IMR-90 (cell line): ENCODE data around the gene CRYBG2. TPM values are rescaled to one million over a fixed set of nuclear protein-coding genes. Genes with fewer than 3 reads are reported as not detected.

Source experiments
- ATAC-seq: fragments of 200-7000 bp; cut with Tn5 transposase; 2 replicates; pipeline ENCODE4 v1.9.1; 2020; ENCODE audit warnings: low read depth, mild to moderate bottlenecking, moderate library complexity
- BruUV-seq: library from RNA; stranded (reverse); fragments of 400-500 nt; replicated peaks from 2 replicates; lab custom pipeline; 2021; lab: Mats Ljungman, UMichigan
- CTCF ChIA-PET: fragments of 300-600 bp; formaldehyde crosslinking; extraction: SDS; loops from one replicate; lab custom pipeline; 2021; ENCODE audit warnings: antibody characterized with exemption; lab: Yijun Ruan, JAX
- POLR2A ChIA-PET: fragments of 300-600 bp; sonication (Branson Sonifier 250); formaldehyde crosslinking; loops from one replicate; lab custom pipeline; 2022; ENCODE audit warnings: antibody characterized with exemption; ENCODE audit not compliant: unreplicated experiment; lab: Charles Lee
- DNase-seq: peaks from one replicate; pipeline ENCODE4 v3.0.0; 2013
- H2AFZ ChIP-seq: replicated peaks from 2 replicates; pipeline ENCODE3; 2013; ENCODE audit warnings: low read length, mild to moderate bottlenecking; ENCODE audit not compliant: poor library complexity
- H2AK5ac ChIP-seq: 2 replicates; pipeline ENCODE4 v1.6.1; 2013; ENCODE audit warnings: low read depth, low read length, inconsistent platforms
- H2AK9ac ChIP-seq: replicated peaks from 2 replicates; pipeline ENCODE3; 2013; ENCODE audit warnings: mild to moderate bottlenecking, low read depth, low read length, moderate library complexity; ENCODE audit not compliant: poor library complexity
- H2BK120ac ChIP-seq: 2 replicates; pipeline ENCODE4 v1.6.1; 2013; ENCODE audit warnings: low read depth, low read length, inconsistent platforms
- H2BK15ac ChIP-seq: 3 replicates; pipeline ENCODE4 v1.6.1; 2013; ENCODE audit warnings: low read depth, low read length, inconsistent platforms
- H2BK20ac ChIP-seq: 2 replicates; pipeline ENCODE4 v1.6.1; 2013; ENCODE audit warnings: low read depth, mild to moderate bottlenecking, inconsistent platforms, low read length, moderate library complexity
- H2BK5ac ChIP-seq: 2 replicates; pipeline ENCODE4 v1.6.1; 2013; ENCODE audit warnings: mild to moderate bottlenecking, low read depth, low read length, inconsistent platforms; ENCODE audit not compliant: poor library complexity, severe bottlenecking
- H3K14ac ChIP-seq: replicated peaks from 2 replicates; pipeline ENCODE4 v1.6.1; 2013; ENCODE audit warnings: low read depth, low read length, inconsistent platforms
- H3K18ac ChIP-seq: 2 replicates; pipeline ENCODE4 v1.6.1; 2013; ENCODE audit warnings: low read depth, low read length, control low read depth
- H3K23ac ChIP-seq: 2 replicates; pipeline ENCODE4 v1.6.1; 2013; ENCODE audit warnings: low read depth, low read length, inconsistent platforms
- H3K27ac ChIP-seq: 2 replicates; pipeline ENCODE4 v1.5.1; 2013; ENCODE audit warnings: mild to moderate bottlenecking, control low read depth, low read length; ENCODE audit not compliant: insufficient read depth
- H3K27me3 ChIP-seq: 2 replicates; pipeline ENCODE4 v1.6.1; 2013; ENCODE audit warnings: low read length; ENCODE audit not compliant: control insufficient read depth, insufficient read depth
- H3K36me3 ChIP-seq: 2 replicates; pipeline ENCODE4 v1.6.1; 2013; ENCODE audit warnings: low read length, mixed read lengths; ENCODE audit not compliant: control insufficient read depth, insufficient read depth
- H3K4ac ChIP-seq: 2 replicates; pipeline ENCODE4 v1.6.1; 2013; ENCODE audit warnings: low read depth, low read length, inconsistent platforms
- H3K4me1 ChIP-seq: 2 replicates; pipeline ENCODE4 v1.6.1; 2013; ENCODE audit warnings: low read length, mixed read lengths; ENCODE audit not compliant: control insufficient read depth, insufficient read depth
- H3K4me2 ChIP-seq: 2 replicates; pipeline ENCODE4 v1.6.1; 2013; ENCODE audit warnings: low read depth, mild to moderate bottlenecking, control low read depth, low read length, moderate library complexity
- H3K4me3 ChIP-seq: 2 replicates; pipeline ENCODE4 v1.5.1; 2013; ENCODE audit warnings: low read depth, mild to moderate bottlenecking, control low read depth, low read length, moderate library complexity; ENCODE audit not compliant: insufficient read depth
- H3K56ac ChIP-seq: 2 replicates; pipeline ENCODE4 v1.6.1; 2013; ENCODE audit warnings: low read length, inconsistent platforms; ENCODE audit not compliant: insufficient read depth; ENCODE audit errors: extremely low read depth
- H3K79me1 ChIP-seq, 2 experiments: 2 replicates each; pipeline ENCODE4 v1.6.1; 2013; ENCODE audit warnings: low read length in 2 of 2, inconsistent platforms in 1 of 2, low read depth in 1 of 2
- H3K9ac ChIP-seq: 2 replicates; pipeline ENCODE4 v1.6.1; 2013; ENCODE audit warnings: low read depth, low read length, control low read depth
- H3K9me1 ChIP-seq: 2 replicates; pipeline ENCODE4 v1.6.1; 2013; ENCODE audit warnings: low read length, inconsistent platforms; ENCODE audit not compliant: insufficient read depth
- H3K9me3 ChIP-seq: 2 replicates; pipeline ENCODE4 v1.6.1; 2013; ENCODE audit warnings: low read length; ENCODE audit not compliant: control insufficient read depth, insufficient read depth
- H4K20me1 ChIP-seq: 2 replicates; pipeline ENCODE4 v1.6.1; 2013; ENCODE audit warnings: low read length, inconsistent platforms; ENCODE audit not compliant: insufficient read depth
- H4K5ac ChIP-seq: 2 replicates; pipeline ENCODE4 v1.6.1; 2013; ENCODE audit warnings: mild to moderate bottlenecking, low read depth, low read length, control low read depth
- H4K8ac ChIP-seq, 2 experiments: 2 replicates each; pipeline ENCODE4 v1.6.1; 2013; ENCODE audit warnings: low read depth in 2 of 2, low read length in 2 of 2, control low read depth in 1 of 2, inconsistent platforms in 1 of 2
- H4K91ac ChIP-seq: 2 replicates; pipeline ENCODE4 v1.6.1; 2013; ENCODE audit warnings: low read depth, low read length, inconsistent platforms; ENCODE audit not compliant: insufficient read depth
- BHLHE40 ChIP-seq: fragments of 150-350 bp; IDR thresholded peaks from 2 replicates; pipeline ENCODE4 v1.6.1; 2016; ENCODE audit warnings: mild to moderate bottlenecking, low read depth, low read length
- CEBPB ChIP-seq: IDR thresholded peaks from 2 replicates; pipeline ENCODE4 v1.6.1; 2012; ENCODE audit warnings: low read depth, low read length, improper control_type of control experiment
- CHD1 ChIP-seq: IDR thresholded peaks from 2 replicates; pipeline ENCODE4 v1.6.1; 2012; ENCODE audit warnings: low read depth, low read length, improper control_type of control experiment
- CTCF ChIP-seq: conservative IDR thresholded peaks from 2 replicates; pipeline ENCODE4 v1.5.1; 2012; ENCODE audit warnings: mild to moderate bottlenecking, low read depth, low read length, improper control_type of control experiment
- ELK1 ChIP-seq: fragments of 150-350 bp; IDR thresholded peaks from 2 replicates; pipeline ENCODE4 v1.6.1; 2016; ENCODE audit warnings: low read depth, mild to moderate bottlenecking, low read length, moderate library complexity, borderline replicate concordance
- FOS ChIP-seq: fragments of 150-350 bp; IDR thresholded peaks from 2 replicates; pipeline ENCODE4 v1.6.1; 2016; ENCODE audit warnings: low read depth, low read length
- MAFK ChIP-seq: IDR thresholded peaks from 2 replicates; pipeline ENCODE4 v1.6.1; 2012; ENCODE audit warnings: low read depth, low read length, improper control_type of control experiment
- MAZ ChIP-seq: IDR thresholded peaks from 2 replicates; pipeline ENCODE4 v1.6.1; 2012; ENCODE audit warnings: low read depth, mild to moderate bottlenecking, low read length, improper control_type of control experiment, moderate library complexity, borderline replicate concordance
- NFE2L2 ChIP-seq: fragments of 150-350 bp; IDR thresholded peaks from 2 replicates; pipeline ENCODE4 v1.6.1; 2016; ENCODE audit warnings: low read depth, mild to moderate bottlenecking, low read length
- POLR2A ChIP-seq: IDR thresholded peaks from 2 replicates; pipeline ENCODE4 v1.6.1; 2012; ENCODE audit warnings: mild to moderate bottlenecking, low read depth, low read length
- RAD21 ChIP-seq: IDR thresholded peaks from 2 replicates; pipeline ENCODE4 v1.6.1; 2012; ENCODE audit warnings: low read length, improper control_type of control experiment
- RCOR1 ChIP-seq: IDR thresholded peaks from 2 replicates; pipeline ENCODE4 v1.6.1; 2012; ENCODE audit warnings: mild to moderate bottlenecking, low read length, improper control_type of control experiment; ENCODE audit not compliant: insufficient replicate concordance
- RFX5 ChIP-seq: IDR thresholded peaks from 2 replicates; pipeline ENCODE4 v1.8.0; 2012; ENCODE audit warnings: low read depth, mild to moderate bottlenecking, low read length, moderate library complexity
- SMC3 ChIP-seq: fragments of 150-350 bp; IDR thresholded peaks from 2 replicates; pipeline ENCODE4 v1.6.1; 2016; ENCODE audit warnings: low read depth, mild to moderate bottlenecking, antibody characterized with exemption, low read length, moderate library complexity
- WGBS, 2 experiments: methylation state at CpG; one replicate each; pipeline versions ENCODE4 v1.1.5 to v1.1.7; 2013; ENCODE audit warnings: missing lambda C conversion rate in 2 of 2; ENCODE audit not compliant: insufficient read length in 1 of 2; ENCODE audit errors: extremely low coverage in 2 of 2; 5-methylcytosine and 5-hydroxymethylcytosine counted together
- dilution Hi-C: fragments of 300-500 bp; cut with HindIII; formaldehyde crosslinking; loops from one replicate; pipeline ENCODE4 v1.14.3; 2018; ENCODE audit warnings: low sequenced_read_pairs; ENCODE audit not compliant: unreplicated experiment
- in situ Hi-C: fragments of 300-500 bp; cut with MboI; formaldehyde crosslinking; loops from 3 replicates; pipeline ENCODE4 v1.14.3; 2019; ENCODE audit warnings: low sequenced_read_pairs, inconsistent platforms, mixed read lengths
- intact Hi-C: fragments of 100-400 bp; cut with micrococcal nuclease; formaldehyde crosslinking; loops from 2 replicates; pipeline ENCODE4 v1.10.0; 2022
- polyA plus RNA-seq, 3 experiments: library from polyadenylated mRNA; depleted of rRNA; stranded (reverse); fragments of >200 nt; gene quantifications; 2 replicates each; pipeline ENCODE4 v1.2.3, GENCODE V29; 2012; ENCODE audit warnings: low replicate concordance in 1 of 3
- total RNA-seq: library from RNA; depleted of rRNA; stranded (reverse); fragments of >200 nt; gene quantifications from 2 replicates; pipeline ENCODE4 v1.2.3, GENCODE V29; 2012
- TF ChIP-seq, protein P1 (sequence below): fragments of 150-350 bp; IDR thresholded peaks from 2 replicates; pipeline ENCODE4 v1.6.1; 2017; ENCODE audit warnings: mild to moderate bottlenecking, antibody characterized with exemption, low read length, low read depth

Gene CRYBG2
- total and polyA plus RNA-seq, 2 of the 4 experiments (the other 2 are of a cell fraction): not detected

GRCh38 chr1:26401891-26402290 lies 48.0 kb upstream of the CRYBG2 start:
- Histone ChIP-seq H3K4ac (no peak overlapping the region), H3K4me1 (no peaks in the 10 kb centered on the region; the same call in 1 of the 2 replicates), H3K56ac (no peak overlapping the region), H2BK120ac (no peak overlapping the region), H2AK5ac (no peak overlapping the region), H2BK5ac (no peak overlapping the region), H3K14ac (no peak overlapping the region), H3K4me3 (no peak overlapping the region), H3K79me1 (no peaks in the 10 kb centered on the region), H3K27me3 (peaks cover 1% of the 10 kb centered on the region; the same call in 1 of the 2 replicates), H4K20me1 (no peaks in the 10 kb centered on the region), H3K23ac (no peak overlapping the region), H3K9ac (no peak overlapping the region), H4K5ac (no peak overlapping the region), H2AK9ac (no peak overlapping the region), H2AFZ (no peak overlapping the region), H3K9me3 (no peaks in the 10 kb centered on the region), H3K27ac (no peak overlapping the region), H2BK15ac (no peak overlapping the region), H3K4me2 (no peak overlapping the region), H3K18ac (no peak overlapping the region), H3K9me1 (no peaks in the 10 kb centered on the region), H2BK20ac (no peak overlapping the region), H4K91ac (no peak overlapping the region), H4K8ac (no peak overlapping the region), H3K36me3 (no peaks in the 10 kb centered on the region)
- intact Hi-C loops: no loop called here
- DNase-seq: no peak
- ATAC-seq: no peak
- CTCF ChIA-PET: no interaction called here
- TF ChIP-seq, protein P1, sequence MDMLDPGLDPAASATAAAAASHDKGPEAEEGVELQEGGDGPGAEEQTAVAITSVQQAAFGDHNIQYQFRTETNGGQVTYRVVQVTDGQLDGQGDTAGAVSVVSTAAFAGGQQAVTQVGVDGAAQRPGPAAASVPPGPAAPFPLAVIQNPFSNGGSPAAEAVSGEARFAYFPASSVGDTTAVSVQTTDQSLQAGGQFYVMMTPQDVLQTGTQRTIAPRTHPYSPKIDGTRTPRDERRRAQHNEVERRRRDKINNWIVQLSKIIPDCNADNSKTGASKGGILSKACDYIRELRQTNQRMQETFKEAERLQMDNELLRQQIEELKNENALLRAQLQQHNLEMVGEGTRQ: no peak
- no peak for TF ChIP-seq RFX5
- no peak for TF ChIP-seq NFE2L2
- TF ChIP-seq MAFK: no peak
- TF ChIP-seq POLR2A: no peak
- TF ChIP-seq BHLHE40: no peak
- TF ChIP-seq MAZ: no peak
- no peak for TF ChIP-seq CTCF
- TF ChIP-seq FOS: no peak
- TF ChIP-seq SMC3: no peak
- TF ChIP-seq RCOR1: no peak
- TF ChIP-seq CEBPB: no peak
- TF ChIP-seq CHD1: no peak
- TF ChIP-seq RAD21: no peak
- TF ChIP-seq ELK1: no peak
- in situ Hi-C loops: no loop called here
- BruUV-seq: no TSS peak
- POLR2A ChIA-PET: no interaction called here
- dilution Hi-C loops: no loop called here
- 82% methylated on average over 3 of the region's 3 CpGs; no CpG with 5 or more reads in 1 of the 2 experiments for WGBS, 2 experiments
